CD4-positive, CD25-positive, alpha-beta regulatory T cell (primary cell): ENCODE data around the gene TLE3. TPM values are rescaled to one million over a fixed set of nuclear protein-coding genes. Genes with fewer than 3 reads are reported as not detected.
"Not testable (repeated sequence)": the region's sequence is repeated elsewhere in the genome, so short reads cannot be mapped to it uniquely, and the experiment has no call there.

ENCODE experiments used
- ATAC-seq, 2 donors: fragments of 150-1000 bp; cut with Tn5 transposase; one replicate each; pipeline ENCODE4 v1.10.0; 2021; ENCODE audit warnings: low read depth in 2 of 2, moderate number of reproducible peaks in 2 of 2, moderate library complexity in 1 of 2
- DNase-seq, 3 donors: peaks; one replicate each; pipeline versions ENCODE4 v3.0.0 to v3.0.0-alpha.2; 2012 to 2022; ENCODE audit warnings: mixed read lengths in 1 of 3
- H3K27ac ChIP-seq: one replicate; pipeline ENCODE4 v1.7.0; 2013; ENCODE audit warnings: mild to moderate bottlenecking, low read length; ENCODE audit not compliant: insufficient read depth, poor library complexity, severe bottlenecking
- H3K27me3 ChIP-seq: one replicate; pipeline ENCODE4 v1.7.0; 2013; ENCODE audit warnings: low read length; ENCODE audit not compliant: control insufficient read depth, insufficient read depth
- H3K36me3 ChIP-seq: one replicate; pipeline ENCODE4 v1.7.0; 2013; ENCODE audit warnings: mild to moderate bottlenecking, low read length, moderate library complexity; ENCODE audit not compliant: control insufficient read depth, insufficient read depth
- H3K4me1 ChIP-seq: 2 replicates; pipeline ENCODE4 v1.7.0; 2013; ENCODE audit warnings: mild to moderate bottlenecking, low read length; ENCODE audit not compliant: insufficient read depth, control insufficient read depth, poor library complexity, severe bottlenecking
- H3K4me3 ChIP-seq: one replicate; pipeline ENCODE4 v1.7.0; 2013; ENCODE audit warnings: low read depth, mild to moderate bottlenecking, low read length, moderate library complexity
- H3K9me3 ChIP-seq, 2 experiments: 1 replicate in 1 of 2; 2 replicates in 1 of 2; pipeline ENCODE4 v1.7.0; 2013; ENCODE audit warnings: low read length in 2 of 2, mild to moderate bottlenecking in 1 of 2, moderate library complexity in 1 of 2; ENCODE audit not compliant: control insufficient read depth in 2 of 2
- H3K27ac Mint-ChIP-seq, 3 donors: one replicate each; pipeline ENCODE4 v1.8.0; 2020 to 2022; ENCODE audit warnings: mild to moderate bottlenecking in 3 of 3, mixed read lengths in 3 of 3, moderate library complexity in 2 of 3
- H3K27me3 Mint-ChIP-seq: one replicate; pipeline ENCODE4 v1.8.0; 2022; ENCODE audit warnings: mild to moderate bottlenecking, mixed read lengths
- H3K36me3 Mint-ChIP-seq: one replicate; pipeline ENCODE4 v1.8.0; 2020; ENCODE audit warnings: mixed read lengths
- H3K4me1 Mint-ChIP-seq, 4 donors: one replicate each; pipeline ENCODE4 v1.8.0; 2020 to 2022; ENCODE audit warnings: mixed read lengths in 4 of 4, mild to moderate bottlenecking in 1 of 4
- H3K4me3 Mint-ChIP-seq, 4 donors: one replicate each; pipeline ENCODE4 v1.8.0; 2020 to 2022; ENCODE audit warnings: mild to moderate bottlenecking in 4 of 4, mixed read lengths in 4 of 4, moderate library complexity in 3 of 4
- H3K9me3 Mint-ChIP-seq, 7 donors: one replicate each; pipeline ENCODE4 v1.8.0; 2020 to 2022; ENCODE audit warnings: mixed read lengths in 7 of 7, mild to moderate bottlenecking in 3 of 7, moderate library complexity in 2 of 7
- polyA plus RNA-seq, 4 donors: library from polyadenylated mRNA; unstranded; fragments of 300-500 nt; fragmentation: Illumina TruSeq; gene quantifications; one replicate each; pipeline ENCODE4 v1.2.3, GENCODE V29; 2021
- total RNA-seq: library from RNA; stranded (reverse); gene quantifications from one replicate; pipeline ENCODE4 v1.2.3, GENCODE V29; 2022

TLE3 gene
- total and polyA plus RNA-seq, 5 donors from 2014 or later, result 8.4 to 115 (median 12.7) TPM

DNA sequence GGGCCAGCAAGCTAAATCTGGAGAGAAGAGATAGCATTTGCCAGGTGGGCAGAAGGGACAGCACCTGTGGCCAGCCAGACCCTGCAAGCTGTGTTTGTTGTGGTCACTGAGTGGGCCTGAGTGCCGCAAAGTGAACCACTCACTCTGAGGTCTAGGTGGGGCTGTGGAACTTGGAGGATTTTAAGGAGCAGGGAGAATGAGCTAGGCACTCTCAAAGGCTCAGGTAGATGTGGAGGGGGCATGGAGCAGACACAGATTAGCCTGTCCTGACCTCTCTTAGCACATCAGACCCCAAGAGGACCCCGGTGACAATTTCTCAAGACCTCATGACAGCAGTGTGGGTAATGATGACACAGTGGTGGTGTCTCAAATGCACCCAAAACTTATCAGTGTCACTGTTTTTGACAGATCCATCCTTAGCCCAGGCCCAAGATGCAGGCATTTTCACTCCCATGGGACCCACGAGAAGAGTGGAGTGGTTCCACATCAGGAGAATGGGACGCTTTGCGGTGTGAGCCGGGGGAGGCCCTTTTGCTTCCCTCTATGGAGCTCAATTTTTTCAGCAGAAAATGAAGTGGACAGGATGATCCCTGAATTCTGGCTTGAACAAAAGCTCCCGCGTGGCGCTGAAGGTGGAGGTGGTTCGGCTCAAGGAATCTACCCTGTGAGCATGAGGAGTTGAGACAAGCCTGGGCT is 43.8 kb upstream of the TLE3 start:
- Histone ChIP-seq H3K4me3 (peak overlapping the region; percentile 47), H3K9me3 (no peaks in the 10 kb centered on the region), H3K27ac (no peak overlapping the region), H3K4me1 (peaks cover 18% of the 10 kb centered on the region), H3K36me3 (no peaks in the 10 kb centered on the region), H3K27me3 (no peaks in the 10 kb centered on the region)
- H3K9me3 Mint-ChIP-seq, result peaks cover 0 to 2% (median 0%) of the 10 kb centered on the region in 7 donors
- H3K36me3 Mint-ChIP-seq, result no peaks in the 10 kb centered on the region
- peak overlapping the region in 1 of 3 donors; percentile 43 for H3K27ac Mint-ChIP-seq
- DNase-seq, result no peak
- H3K4me3 Mint-ChIP-seq, result peak overlapping the region in 2 of 4 donors; percentile 44 to 74
- H3K27me3 Mint-ChIP-seq, result peaks cover 15% of the 10 kb centered on the region
- H3K4me1 Mint-ChIP-seq, result peaks cover 0 to 29% (median 23%) of the 10 kb centered on the region in 4 donors
- ATAC-seq, result no peak

DNA sequence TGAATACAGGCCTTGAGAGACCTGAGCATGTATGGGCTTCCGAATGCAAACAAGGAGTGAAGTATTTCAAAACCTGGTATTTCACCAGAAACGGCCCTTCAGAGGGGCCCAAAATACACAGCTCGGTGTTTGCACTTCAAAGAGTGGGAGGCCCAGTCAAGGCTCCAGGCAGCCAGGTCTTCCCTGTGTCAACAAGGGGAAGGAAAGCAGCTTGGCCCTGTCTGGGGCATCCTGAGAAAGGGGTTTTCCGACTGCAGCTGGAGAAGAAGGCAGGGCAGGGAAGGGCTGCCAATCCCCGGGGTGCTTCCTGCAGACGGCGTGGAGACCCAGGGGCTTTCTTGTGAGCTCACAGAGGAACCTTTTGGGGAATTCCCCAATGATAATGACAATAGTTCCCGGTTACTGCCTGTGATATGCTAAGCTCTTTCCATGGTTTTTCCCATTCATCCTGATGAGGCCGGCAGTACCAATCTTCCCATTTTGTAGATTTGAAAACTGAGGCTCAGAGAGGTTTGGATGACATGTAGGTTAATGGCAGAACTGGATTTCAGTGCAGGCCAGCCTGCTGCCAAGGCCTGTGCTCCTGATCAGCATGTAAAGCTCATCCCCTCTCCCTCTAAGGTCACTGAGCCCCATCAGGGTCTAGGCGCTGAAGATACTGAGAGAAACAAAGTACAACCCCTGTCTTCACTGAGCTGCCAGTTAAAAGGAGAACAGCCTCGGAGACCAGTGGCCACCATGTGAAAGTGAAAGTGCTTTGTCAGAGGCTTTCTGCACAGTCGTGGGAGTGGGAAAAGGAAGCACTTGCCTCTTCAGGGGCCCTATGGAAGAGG is 43.0 kb upstream of the TLE3 start:
- H3K4me1 Mint-ChIP-seq, result peaks cover 0 to 29% (median 23%) of the 10 kb centered on the region in 4 donors
- Histone ChIP-seq H3K27me3 (no peaks in the 10 kb centered on the region), H3K27ac (no peak overlapping the region), H3K4me1 (peaks cover 18% of the 10 kb centered on the region), H3K9me3 (no peaks in the 10 kb centered on the region), H3K4me3 (peak overlapping the region; percentile 47), H3K36me3 (no peaks in the 10 kb centered on the region)
- H3K27ac Mint-ChIP-seq, result peak overlapping the region in 2 of 3 donors; percentile 43 to 50
- peak overlapping the region in 2 of 4 donors; percentile 74 to 82 for H3K4me3 Mint-ChIP-seq
- peak; percentile 8 to 41 (median 13) for DNase-seq
- peaks cover 15% of the 10 kb centered on the region for H3K27me3 Mint-ChIP-seq
- peak; percentile 18 to 33 for ATAC-seq
- peaks cover 0 to 2% (median 0%) of the 10 kb centered on the region in 7 donors for H3K9me3 Mint-ChIP-seq
- no peaks in the 10 kb centered on the region for H3K36me3 Mint-ChIP-seq

DNA sequence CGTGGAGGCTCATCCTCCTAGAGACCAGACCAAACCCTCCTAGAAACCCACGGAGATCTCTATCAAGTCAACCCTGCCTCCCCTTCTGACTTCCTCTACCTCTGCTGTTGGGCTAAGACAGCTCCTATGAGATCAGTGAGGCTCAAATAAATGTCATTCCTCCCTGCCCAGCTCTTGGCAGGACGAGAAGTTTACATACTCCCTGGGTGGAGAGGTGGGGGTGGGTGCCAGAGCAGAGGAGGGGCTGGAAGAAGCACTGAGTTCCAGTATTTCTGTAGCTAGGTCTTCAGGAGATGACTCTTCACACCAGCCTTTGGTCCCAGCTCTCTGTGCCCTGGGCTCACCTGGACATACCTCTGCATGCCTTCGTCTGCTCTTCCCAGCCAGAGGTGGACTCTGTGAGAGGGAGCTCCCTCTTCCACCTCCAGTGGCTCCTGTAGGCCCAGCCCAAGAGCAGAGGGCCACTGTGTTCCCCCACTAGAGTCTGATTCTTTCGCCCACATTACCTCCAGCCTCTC is 42.4 kb upstream of the TLE3 start:
- H3K4me1 Mint-ChIP-seq, result peaks cover 0 to 29% (median 23%) of the 10 kb centered on the region in 4 donors
- ATAC-seq, result no peak
- peaks cover 13% of the 10 kb centered on the region for H3K27me3 Mint-ChIP-seq
- H3K36me3 ChIP-seq, result no peaks in the 10 kb centered on the region
- no peaks in the 10 kb centered on the region for H3K36me3 Mint-ChIP-seq
- H3K27me3 ChIP-seq, result no peaks in the 10 kb centered on the region
- H3K27ac Mint-ChIP-seq, result peak overlapping the region in 1 of 3 donors; percentile 62
- peak overlapping the region in 1 of 4 donors; percentile 82 for H3K4me3 Mint-ChIP-seq
- no peaks in the 10 kb centered on the region for H3K9me3 ChIP-seq
- H3K4me1 ChIP-seq, result peaks cover 18% of the 10 kb centered on the region
- H3K9me3 Mint-ChIP-seq, result peaks cover 0 to 2% (median 0%) of the 10 kb centered on the region in 7 donors
- H3K27ac ChIP-seq, result no peak overlapping the region
- no peak overlapping the region for H3K4me3 ChIP-seq
- no peak for DNase-seq

DNA sequence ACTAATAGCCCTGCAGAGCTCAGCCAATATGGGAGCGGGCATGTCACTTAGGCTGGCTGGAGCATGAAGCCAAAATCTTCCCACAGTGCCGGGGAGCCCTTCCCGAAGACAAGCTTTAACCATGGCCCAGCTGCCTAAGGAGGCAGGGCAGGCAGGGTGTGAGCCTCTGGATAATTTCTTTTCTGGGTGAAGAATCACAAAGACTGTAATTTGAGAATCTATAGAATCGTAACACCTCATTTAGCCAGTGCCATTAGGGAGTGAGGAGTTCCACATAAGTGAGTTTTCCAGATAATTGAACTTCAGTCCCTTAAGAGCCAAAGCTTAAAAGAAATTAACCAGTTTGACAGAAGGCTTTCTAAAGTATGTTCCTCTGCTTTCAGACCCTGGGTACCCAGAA is 40.2 kb upstream of the TLE3 start:
- Histone ChIP-seq H3K9me3 (no peaks in the 10 kb centered on the region), H3K4me3 (no peak overlapping the region), H3K4me1 (peaks cover 18% of the 10 kb centered on the region), H3K36me3 (no peaks in the 10 kb centered on the region), H3K27me3 (no peaks in the 10 kb centered on the region), H3K27ac (no peak overlapping the region)
- Mint-ChIP-seq H3K36me3 (no peaks in the 10 kb centered on the region), H3K9me3 (peaks cover 0 to 2% (median 0%) of the 10 kb centered on the region in 7 donors), H3K4me1 (peaks cover 0 to 29% (median 23%) of the 10 kb centered on the region in 4 donors), H3K27me3 (peaks cover 15% of the 10 kb centered on the region), H3K4me3 (no peak overlapping the region), H3K27ac (no peak overlapping the region)
- DNase-seq, result no peak
- no peak for ATAC-seq

DNA sequence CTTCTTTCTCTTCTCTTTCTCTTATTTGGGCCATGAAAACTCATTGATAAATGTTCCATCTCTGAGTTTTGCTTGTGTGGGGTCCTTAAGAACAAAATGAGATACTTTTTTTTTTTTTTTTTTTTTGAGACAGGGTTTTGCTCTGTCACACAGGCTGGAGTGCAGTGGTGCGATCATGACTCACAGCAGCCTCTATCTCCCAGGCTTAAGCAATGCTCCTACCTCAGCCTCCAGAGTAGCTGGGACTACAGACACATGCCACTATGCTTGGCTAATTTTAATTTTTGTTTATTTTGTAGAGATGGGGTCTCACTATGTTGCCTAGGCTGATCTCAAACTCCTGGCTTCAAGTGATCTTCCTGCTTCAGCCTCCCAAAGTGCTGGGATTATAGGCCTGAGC is 39.3 kb upstream of the TLE3 start:
- ATAC-seq, result not testable (repeated sequence)

GRCh38 chr15:70133781-70134421 is 36.2 kb upstream of the TLE3 start:
- Histone ChIP-seq H3K4me1 (no peaks in the 10 kb centered on the region), H3K36me3 (no peaks in the 10 kb centered on the region), H3K27ac (no peak overlapping the region), H3K9me3 (no peaks in the 10 kb centered on the region), H3K4me3 (no peak overlapping the region), H3K27me3 (no peaks in the 10 kb centered on the region)
- DNase-seq (no peak), ATAC-seq (no peak)
- Mint-ChIP-seq H3K4me1 (no peaks in the 10 kb centered on the region), H3K4me3 (no peak overlapping the region), H3K27me3 (peaks cover 6% of the 10 kb centered on the region), H3K9me3 (peaks cover 0 to 1% (median 0%) of the 10 kb centered on the region in 7 donors), H3K27ac (no peak overlapping the region), H3K36me3 (no peaks in the 10 kb centered on the region)

More for the DNA sequence above, 39.3 kb upstream of the TLE3 start:
- Mint-ChIP-seq H3K27me3 (peaks cover 15% of the 10 kb centered on the region), H3K27ac (peak overlapping the region in 1 of 3 donors; percentile 5), H3K4me1 (peaks cover 0 to 25% (median 17%) of the 10 kb centered on the region in 4 donors)
- not testable (repeated sequence) for H3K27me3 ChIP-seq, DNase-seq, H3K36me3 Mint-ChIP-seq, H3K4me3 Mint-ChIP-seq, H3K27ac ChIP-seq, H3K9me3 ChIP-seq, H3K9me3 Mint-ChIP-seq, H3K36me3 ChIP-seq, H3K4me3 ChIP-seq
- peaks cover 18% of the 10 kb centered on the region for H3K4me1 ChIP-seq

DNA sequence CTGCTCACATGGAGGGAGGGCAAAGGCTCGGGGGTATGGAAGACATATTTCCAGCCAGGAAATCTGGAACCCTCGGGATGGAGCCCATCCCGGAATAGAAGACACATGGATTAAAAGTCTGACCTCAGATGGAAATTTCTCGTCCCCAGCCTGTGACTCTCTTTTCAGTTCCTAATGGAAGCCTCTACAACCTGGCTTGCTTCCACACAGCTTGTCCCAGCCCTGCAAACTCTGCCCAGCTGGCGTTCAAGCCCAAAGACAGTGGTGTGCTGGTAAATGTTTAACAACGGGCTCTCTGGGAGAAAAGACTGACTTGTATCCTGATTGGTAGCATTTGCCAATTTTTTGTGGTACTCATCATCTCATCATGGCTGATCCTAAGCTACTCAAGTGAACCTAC is 35.6 kb upstream of the TLE3 start:
- Mint-ChIP-seq H3K27ac (no peak overlapping the region), H3K4me1 (no peaks in the 10 kb centered on the region), H3K9me3 (no peaks in the 10 kb centered on the region), H3K27me3 (peaks cover 6% of the 10 kb centered on the region), H3K36me3 (no peaks in the 10 kb centered on the region), H3K4me3 (no peak overlapping the region)
- H3K9me3 ChIP-seq, result no peaks in the 10 kb centered on the region
- DNase-seq, result no peak
- no peaks in the 10 kb centered on the region for H3K4me1 ChIP-seq
- ATAC-seq, result no peak
- H3K27me3 ChIP-seq, result no peaks in the 10 kb centered on the region
- no peaks in the 10 kb centered on the region for H3K36me3 ChIP-seq
- no peak overlapping the region for H3K27ac ChIP-seq
- H3K4me3 ChIP-seq, result no peak overlapping the region
